ENCODE results near the gene TRAM2.
A peak's percentile ranks its signal among the peaks of the same experiment; 100 is the strongest.

TRAM2 gene

GRCh38 chr6:52502306-52503029 lies 74.4 kb downstream of the TRAM2 start:
- Mint-ChIP-seq H3K27me3 (no peaks in the 10 kb centered on the region), H3K4me1 (peaks cover 5% of the 10 kb centered on the region), H3K4me3 (no peak overlapping the region), H3K27ac (ENCODE audit: low read depth) (no peak overlapping the region), H3K36me3 (ENCODE audit: insufficient read depth) (peaks cover 7% of the 10 kb centered on the region), H3K9me3 (no peaks in the 10 kb centered on the region)
- ATAC-seq (replicated peaks; ENCODE audit: extremely low read depth, poor library complexity, severe bottlenecking) (no peak), DNase-seq (ENCODE audit: low spot score in 2 of 2) (no peak)

- Mint-ChIP-seq H3K9me3 (no peaks in the 10 kb centered on the region), H3K36me3 (ENCODE audit: insufficient read depth) (peaks cover 5% of the 10 kb centered on the region), H3K27me3 (no peaks in the 10 kb centered on the region), H3K4me3 (no peak overlapping the region), H3K27ac (ENCODE audit: low read depth) (no peak overlapping the region), H3K4me1 (peaks cover 5% of the 10 kb centered on the region)
- ATAC-seq (replicated peaks; ENCODE audit: extremely low read depth, poor library complexity, severe bottlenecking) (no peak), DNase-seq (ENCODE audit: low spot score in 2 of 2) (no peak)
These were observed 76.4 kb downstream of the TRAM2 start for GRCh38 chr6:52500238-52501129.

GRCh38 chr6:52499681-52500236 lies 77.1 kb downstream of the TRAM2 start:
- Mint-ChIP-seq H3K27ac (ENCODE audit: low read depth) (no peak overlapping the region), H3K9me3 (no peaks in the 10 kb centered on the region), H3K4me1 (peaks cover 5% of the 10 kb centered on the region), H3K36me3 (ENCODE audit: insufficient read depth) (peaks cover 5% of the 10 kb centered on the region), H3K27me3 (no peaks in the 10 kb centered on the region), H3K4me3 (no peak overlapping the region)
- ATAC-seq (replicated peaks; ENCODE audit: extremely low read depth, poor library complexity, severe bottlenecking), result no peak
- no peak for DNase-seq (ENCODE audit: low spot score in 2 of 2)

GRCh38 chr6:52499026-52499425 lies 77.8 kb downstream of the TRAM2 start:
- DNase-seq (ENCODE audit: low spot score in 2 of 2) (no peak), ATAC-seq (replicated peaks; ENCODE audit: extremely low read depth, poor library complexity, severe bottlenecking) (no peak)
- no peak overlapping the region for H3K27ac Mint-ChIP-seq (ENCODE audit: low read depth)
- no peaks in the 10 kb centered on the region for H3K9me3 Mint-ChIP-seq
- H3K4me1 Mint-ChIP-seq, result peaks cover 5% of the 10 kb centered on the region
- H3K27me3 Mint-ChIP-seq, result no peaks in the 10 kb centered on the region
- peaks cover 5% of the 10 kb centered on the region for H3K36me3 Mint-ChIP-seq (ENCODE audit: insufficient read depth)
- no peak overlapping the region for H3K4me3 Mint-ChIP-seq

- Mint-ChIP-seq H3K9me3 (no peaks in the 10 kb centered on the region), H3K27ac (ENCODE audit: low read depth) (no peak overlapping the region), H3K4me1 (peaks cover 5% of the 10 kb centered on the region), H3K36me3 (ENCODE audit: insufficient read depth) (peaks cover 5% of the 10 kb centered on the region), H3K4me3 (no peak overlapping the region), H3K27me3 (no peaks in the 10 kb centered on the region)
- DNase-seq (ENCODE audit: low spot score in 2 of 2) (no peak), ATAC-seq (replicated peaks; ENCODE audit: extremely low read depth, poor library complexity, severe bottlenecking) (no peak)
These were observed 78.3 kb downstream of the TRAM2 start for GRCh38 chr6:52498538-52499017.

GRCh38 chr6:52497652-52498408 lies 79.0 kb downstream of the TRAM2 start:
- no peak overlapping the region for H3K4me3 Mint-ChIP-seq
- H3K4me1 Mint-ChIP-seq, result peaks cover 4% of the 10 kb centered on the region
- no peaks in the 10 kb centered on the region for H3K27me3 Mint-ChIP-seq
- ATAC-seq (replicated peaks; ENCODE audit: extremely low read depth, poor library complexity, severe bottlenecking) (peak; percentile 46), DNase-seq (ENCODE audit: low spot score in 2 of 2) (no peak)
- H3K9me3 Mint-ChIP-seq, result no peaks in the 10 kb centered on the region
- no peak overlapping the region for H3K27ac Mint-ChIP-seq (ENCODE audit: low read depth)
- H3K36me3 Mint-ChIP-seq (ENCODE audit: insufficient read depth), result peaks cover 5% of the 10 kb centered on the region

GRCh38 chr6:52496631-52497030 lies 80.2 kb downstream of the TRAM2 start:
- DNase-seq (ENCODE audit: low spot score in 2 of 2) (no peak), ATAC-seq (replicated peaks; ENCODE audit: extremely low read depth, poor library complexity, severe bottlenecking) (no peak)
- Mint-ChIP-seq H3K4me1 (no peaks in the 10 kb centered on the region), H3K27ac (ENCODE audit: low read depth) (no peak overlapping the region), H3K9me3 (no peaks in the 10 kb centered on the region), H3K4me3 (no peak overlapping the region), H3K27me3 (no peaks in the 10 kb centered on the region), H3K36me3 (ENCODE audit: insufficient read depth) (no peaks in the 10 kb centered on the region)

GRCh38 chr6:52495922-52496321 lies 80.9 kb downstream of the TRAM2 start:
- H3K36me3 Mint-ChIP-seq (ENCODE audit: insufficient read depth), result no peaks in the 10 kb centered on the region
- no peaks in the 10 kb centered on the region for H3K4me1 Mint-ChIP-seq
- no peaks in the 10 kb centered on the region for H3K27me3 Mint-ChIP-seq
- no peak overlapping the region for H3K4me3 Mint-ChIP-seq
- ATAC-seq (replicated peaks; ENCODE audit: extremely low read depth, poor library complexity, severe bottlenecking) (no peak), DNase-seq (ENCODE audit: low spot score in 2 of 2) (no peak)
- H3K9me3 Mint-ChIP-seq, result no peaks in the 10 kb centered on the region
- H3K27ac Mint-ChIP-seq (ENCODE audit: low read depth), result no peak overlapping the region

- Mint-ChIP-seq H3K27ac (ENCODE audit: low read depth) (no peak overlapping the region), H3K4me3 (no peak overlapping the region), H3K4me1 (no peaks in the 10 kb centered on the region), H3K27me3 (no peaks in the 10 kb centered on the region), H3K9me3 (no peaks in the 10 kb centered on the region), H3K36me3 (ENCODE audit: insufficient read depth) (no peaks in the 10 kb centered on the region)
- ATAC-seq (replicated peaks; ENCODE audit: extremely low read depth, poor library complexity, severe bottlenecking), result no peak
- no peak for DNase-seq (ENCODE audit: low spot score in 2 of 2)
These were observed 82.4 kb downstream of the TRAM2 start for GRCh38 chr6:52494298-52495072.

GRCh38 chr6:52493669-52494068 lies 83.2 kb downstream of the TRAM2 start:
- Mint-ChIP-seq H3K9me3 (no peaks in the 10 kb centered on the region), H3K4me3 (no peak overlapping the region), H3K27ac (ENCODE audit: low read depth) (no peak overlapping the region), H3K36me3 (ENCODE audit: insufficient read depth) (no peaks in the 10 kb centered on the region), H3K27me3 (no peaks in the 10 kb centered on the region), H3K4me1 (no peaks in the 10 kb centered on the region)
- DNase-seq (ENCODE audit: low spot score in 2 of 2), result no peak
- no peak for ATAC-seq (replicated peaks; ENCODE audit: extremely low read depth, poor library complexity, severe bottlenecking)

- Mint-ChIP-seq H3K36me3 (ENCODE audit: insufficient read depth) (no peaks in the 10 kb centered on the region), H3K4me1 (no peaks in the 10 kb centered on the region), H3K9me3 (no peaks in the 10 kb centered on the region), H3K4me3 (no peak overlapping the region), H3K27ac (ENCODE audit: low read depth) (no peak overlapping the region), H3K27me3 (no peaks in the 10 kb centered on the region)
- ATAC-seq (replicated peaks; ENCODE audit: extremely low read depth, poor library complexity, severe bottlenecking) (no peak), DNase-seq (ENCODE audit: low spot score in 2 of 2) (no peak)
These were observed 85.4 kb downstream of the TRAM2 start for GRCh38 chr6:52491203-52492069.

All from central memory CD8-positive, alpha-beta T cell (primary cell).